Fibroblast of skin of abdomen (primary cell): ENCODE results near the gene EML4.

Experiments
- DNase-seq: peaks from one replicate; pipeline ENCODE4 v3.0.0-alpha.2; 2013

Gene EML4

DNA sequence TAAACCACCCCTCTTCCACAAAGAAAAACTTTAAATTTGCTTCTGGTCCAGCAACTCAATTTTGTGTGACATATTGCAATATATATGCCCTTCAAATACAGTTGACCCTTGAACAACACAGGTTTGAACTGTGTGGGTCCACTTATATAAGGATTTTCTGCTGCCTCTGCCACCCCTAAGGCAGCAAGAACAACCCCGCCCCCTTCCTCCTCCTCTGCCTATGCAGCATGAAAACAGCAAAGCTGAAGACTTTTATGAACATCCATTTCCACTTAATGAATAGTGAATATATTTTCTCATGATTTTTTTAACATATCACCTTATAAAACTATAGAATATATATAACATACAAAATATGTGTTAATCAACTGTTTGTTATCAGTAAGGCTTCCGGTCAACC is 58.3 kb downstream of the EML4 start:
- no peak for DNase-seq

GRCh38 chr2:42228101-42228500 is 58.9 kb downstream of the EML4 start:
- no peak for DNase-seq

GRCh38 chr2:42229949-42230348 is 60.8 kb downstream of the EML4 start:
- DNase-seq, result no peak

- no peak for DNase-seq
These were observed 61.7 kb downstream of the EML4 start for GRCh38 chr2:42230891-42231290.

- no peak for DNase-seq
These were observed 62.9 kb downstream of the EML4 start for GRCh38 chr2:42232024-42232423.

DNA sequence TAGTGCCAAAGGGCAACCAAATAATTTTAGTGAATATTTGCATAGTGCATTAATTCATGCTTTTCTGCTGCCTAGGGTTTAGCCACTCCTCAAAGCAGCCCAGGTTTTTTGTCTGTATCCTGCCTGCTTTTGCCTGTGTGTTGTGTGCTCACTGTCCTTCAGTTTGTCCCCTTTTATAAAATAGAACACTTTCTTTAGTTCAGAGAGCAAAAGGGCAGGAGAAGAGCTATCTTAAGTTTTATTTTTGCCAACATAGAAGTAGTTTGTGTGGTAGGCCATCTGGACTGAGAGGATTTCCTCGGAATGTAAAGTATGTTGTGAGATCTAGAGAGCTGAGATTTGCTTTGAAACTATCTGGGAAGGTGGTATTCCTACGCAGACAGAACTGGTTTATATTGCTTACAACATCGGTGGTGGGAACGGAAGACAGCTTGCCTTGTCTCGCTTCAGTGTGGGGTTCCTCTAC is 64.9 kb downstream of the EML4 start:
- DNase-seq, result peak; percentile 77

- no peak for DNase-seq
These were observed 67.8 kb downstream of the EML4 start for GRCh38 chr2:42236911-42237310.

- no peak for DNase-seq
These were observed 69.6 kb downstream of the EML4 start for GRCh38 chr2:42238644-42239288.

GRCh38 chr2:42239289-42239661 is 70.1 kb downstream of the EML4 start:
- no peak for DNase-seq

DNA sequence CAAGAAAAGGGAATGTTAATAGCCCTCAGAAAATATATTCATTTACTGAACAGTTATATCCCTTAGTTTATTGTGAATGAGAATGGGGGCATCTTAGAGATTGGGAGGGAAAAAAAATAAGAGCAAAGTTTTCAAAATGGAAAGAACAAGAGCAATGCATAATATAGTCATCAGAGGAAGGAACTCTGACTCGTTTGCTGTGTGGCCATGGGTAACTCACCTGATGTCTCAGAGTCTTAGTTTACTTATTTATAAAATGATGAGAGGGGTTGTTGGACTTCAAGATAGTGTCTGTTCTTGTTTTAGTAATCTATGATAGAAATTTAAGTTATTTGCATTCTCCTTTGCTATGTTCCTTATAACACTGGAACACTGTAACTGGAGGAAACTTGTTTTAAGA is 70.7 kb downstream of the EML4 start:
- DNase-seq, result no peak

- no peak for DNase-seq
These were observed 72.4 kb downstream of the EML4 start for GRCh38 chr2:42241517-42241916.

DNA sequence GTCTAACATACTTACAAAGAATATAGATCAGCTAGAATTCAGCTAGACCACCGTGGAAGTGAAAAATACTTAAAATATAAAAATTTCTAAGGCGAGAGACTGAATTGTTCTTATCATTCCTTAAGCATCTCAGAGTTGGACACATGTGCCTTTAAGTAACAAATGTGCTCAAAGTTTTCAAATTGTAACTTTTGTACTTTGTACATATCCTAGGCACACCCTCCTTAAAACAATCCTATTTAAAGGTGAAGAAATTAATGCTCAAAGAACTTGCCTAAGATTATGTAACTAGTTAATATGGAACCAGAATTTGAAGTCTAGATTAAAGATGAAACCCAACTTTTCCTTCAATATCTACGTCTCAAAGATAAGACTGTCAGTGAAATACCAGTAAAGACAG is 74.1 kb downstream of the EML4 start:
- no peak for DNase-seq

- no peak for DNase-seq
These were observed 75.4 kb downstream of the EML4 start for GRCh38 chr2:42244520-42244919.

DNA sequence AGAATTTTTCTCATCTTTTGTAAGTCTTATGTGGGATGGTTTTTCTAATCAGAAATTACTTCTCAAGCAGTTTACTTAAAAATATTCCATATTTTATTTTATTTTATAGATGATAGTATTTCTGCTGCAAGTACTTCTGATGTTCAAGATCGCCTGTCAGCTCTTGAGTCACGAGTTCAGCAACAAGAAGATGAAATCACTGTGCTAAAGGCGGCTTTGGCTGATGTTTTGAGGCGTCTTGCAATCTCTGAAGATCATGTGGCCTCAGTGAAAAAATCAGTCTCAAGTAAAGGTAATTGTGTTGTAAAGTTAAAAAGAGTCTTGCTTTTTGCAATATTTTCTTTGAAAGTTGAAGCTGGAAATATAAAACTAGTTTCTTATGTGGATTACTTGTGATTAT is 76.2 kb downstream of the EML4 start:
- DNase-seq, result no peak

DNA sequence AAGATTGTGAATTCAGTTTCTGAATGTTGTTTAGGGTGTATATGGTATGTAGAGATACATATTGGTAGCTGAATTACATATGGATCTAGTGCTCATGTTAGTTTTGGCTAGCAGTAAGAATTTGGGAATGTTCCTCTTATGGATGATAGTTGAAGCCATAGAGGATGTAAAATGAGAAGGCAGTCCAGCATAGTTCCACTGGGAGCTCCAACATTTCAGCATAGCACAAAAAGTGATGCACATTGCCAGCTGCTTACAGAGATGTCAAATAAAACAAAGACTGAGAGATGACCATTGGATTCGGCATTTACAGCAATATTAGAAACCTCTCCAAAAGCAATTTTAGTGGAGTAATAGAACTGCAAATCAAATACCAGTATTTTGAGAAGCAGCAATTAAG is 77.4 kb downstream of the EML4 start:
- DNase-seq, result no peak

DNA sequence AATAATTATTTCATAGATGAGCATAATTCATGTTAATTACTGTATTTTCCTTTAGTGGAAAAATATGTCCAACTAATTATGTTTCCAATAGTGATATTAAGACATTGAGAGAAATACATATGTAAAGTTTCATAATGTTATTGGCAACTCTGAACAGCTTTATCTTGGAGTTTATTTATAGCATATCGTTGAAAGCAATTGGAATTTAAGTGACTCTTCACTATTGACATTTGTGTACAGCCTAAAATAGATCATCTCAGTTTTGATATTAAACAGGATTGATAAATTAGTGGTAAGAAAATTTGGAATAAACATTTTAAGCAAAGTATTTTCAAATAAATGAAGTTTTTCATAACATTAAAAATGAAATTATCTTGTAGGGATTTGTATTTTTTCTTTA is 79.7 kb downstream of the EML4 start:
- DNase-seq, result no peak

DNA sequence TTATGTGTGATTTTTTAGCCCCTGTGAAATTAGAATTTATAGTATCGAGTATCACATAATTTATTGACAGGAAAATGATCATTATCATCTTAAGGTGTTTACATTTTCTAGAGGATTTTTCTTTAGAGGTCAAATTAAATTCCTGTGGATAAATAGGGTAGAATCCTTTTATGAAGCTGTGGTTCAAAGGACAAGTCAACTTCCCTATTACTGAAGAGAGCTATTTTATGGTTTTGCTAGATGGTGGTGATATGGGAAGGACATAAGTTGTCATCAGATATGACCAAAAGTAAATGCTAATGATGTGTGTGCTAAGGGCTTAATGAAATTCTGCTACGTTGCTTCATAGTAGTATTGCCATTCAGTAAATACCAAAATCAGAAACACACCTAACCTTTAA is 80.1 kb downstream of the EML4 start:
- DNase-seq, result no peak

DNA sequence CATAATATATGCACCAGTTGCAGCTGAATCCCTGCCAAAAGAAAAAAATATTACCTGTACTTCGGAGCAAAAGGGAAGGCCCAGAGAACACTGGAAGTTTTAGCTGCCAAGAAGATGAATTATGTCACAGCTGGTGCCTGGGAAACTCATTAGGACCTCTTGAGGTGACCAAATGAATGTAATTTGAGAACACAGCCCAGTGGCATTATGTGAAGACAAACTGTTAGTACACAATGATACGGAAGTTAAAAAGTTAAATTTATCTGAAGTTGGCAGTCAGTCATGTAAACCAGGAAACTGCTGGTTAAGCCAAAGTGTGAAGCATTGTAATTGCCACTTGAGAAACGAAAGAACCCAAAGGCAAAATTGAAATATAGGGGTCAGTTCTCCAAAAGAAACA is 80.7 kb downstream of the EML4 start:
- no peak for DNase-seq

DNA sequence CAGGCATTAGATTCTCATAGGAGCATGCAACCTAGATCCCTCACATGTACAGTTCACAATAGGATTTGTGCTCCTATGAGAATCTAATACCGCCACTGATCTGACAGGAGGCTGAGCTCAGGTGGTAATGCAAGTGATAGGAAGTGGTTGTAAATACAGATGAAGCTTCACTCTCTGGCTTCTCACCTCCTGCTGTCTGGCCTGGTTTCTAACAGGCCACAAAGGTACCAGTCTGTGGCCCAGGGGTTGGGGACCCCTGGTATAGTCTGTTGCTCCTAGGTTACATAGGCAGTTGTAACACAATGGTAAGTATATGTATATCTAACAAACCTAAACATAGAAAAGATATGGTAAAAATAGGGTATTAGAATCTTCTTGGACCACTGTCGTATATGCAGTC is 81.8 kb downstream of the EML4 start:
- DNase-seq, result no peak

DNA sequence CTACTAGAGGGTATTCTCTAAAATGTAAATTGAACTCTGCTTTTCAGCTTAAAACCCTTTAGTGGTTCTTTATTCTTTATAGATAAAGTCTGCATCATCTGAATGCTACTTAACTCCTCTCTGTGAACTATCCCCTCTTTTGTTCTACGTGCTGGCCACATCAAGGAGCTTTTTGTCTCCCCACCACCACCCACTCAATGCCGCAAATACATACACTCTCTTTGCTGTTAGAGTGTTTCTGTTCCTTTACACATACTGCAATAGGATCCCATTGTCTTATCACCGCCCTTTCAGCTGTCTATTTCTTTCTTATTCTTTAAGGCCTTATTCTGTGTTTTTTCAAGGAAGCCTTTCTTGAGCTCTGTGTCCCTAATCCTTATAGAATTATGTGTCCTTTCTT is 83.3 kb downstream of the EML4 start:
- no peak for DNase-seq

DNA sequence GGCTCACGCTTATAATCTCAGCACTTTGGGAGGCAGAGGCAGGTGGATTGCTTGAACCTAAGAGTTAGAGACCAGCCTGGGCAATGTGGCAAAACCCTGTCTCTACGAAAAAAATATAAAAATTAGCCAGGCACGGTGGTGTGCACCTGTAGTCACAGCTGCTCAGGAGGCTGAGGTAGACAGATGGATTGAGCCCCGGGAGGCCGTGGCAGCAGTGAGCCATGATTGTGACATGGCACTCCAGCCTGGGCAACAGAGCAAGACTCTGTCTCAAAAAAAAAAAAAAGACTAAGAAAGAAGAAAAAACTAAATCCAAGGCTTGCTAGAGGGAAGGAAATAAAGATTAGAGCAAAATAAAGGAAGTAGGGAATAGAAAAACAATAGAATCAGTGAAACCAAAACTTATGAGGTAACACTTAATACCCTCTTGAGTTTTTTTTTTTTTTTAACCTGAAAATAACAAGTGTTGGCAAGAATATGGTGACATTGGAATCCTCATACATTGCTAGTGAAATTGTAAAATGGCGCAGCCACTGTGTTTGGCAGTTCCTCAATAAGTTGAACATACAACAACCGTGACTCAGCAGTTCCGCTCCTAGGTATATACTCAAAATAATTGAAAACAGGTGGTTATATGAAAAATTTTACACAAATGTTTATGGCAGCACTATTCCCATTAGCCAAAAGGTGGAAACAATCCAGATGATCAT is 85.2 kb downstream of the EML4 start:
- DNase-seq, result peak; percentile 27

- DNase-seq, result no peak
These were observed 87.4 kb downstream of the EML4 start for GRCh38 chr2:42256505-42256904.

GRCh38 chr2:42261518-42262195 is 92.5 kb downstream of the EML4 start:
- no peak for DNase-seq

DNA sequence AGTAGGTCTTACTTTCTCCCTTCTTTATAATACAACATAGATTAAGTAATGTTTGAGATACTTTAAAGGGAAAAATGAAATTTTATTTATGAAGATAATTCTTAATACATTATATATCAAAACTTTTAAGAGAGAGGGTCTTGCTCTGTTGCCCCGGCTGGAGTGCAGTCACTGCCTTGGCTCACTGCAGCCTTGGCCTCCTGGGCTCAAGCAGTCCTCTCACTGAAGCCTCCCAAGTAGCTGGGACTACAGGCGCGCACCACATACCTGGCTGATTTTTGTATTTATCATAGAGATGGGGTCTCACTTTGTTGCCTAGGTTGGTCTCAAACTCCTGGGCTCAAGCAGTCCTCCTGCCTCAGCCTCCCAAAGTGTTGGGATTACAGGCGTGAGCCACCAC is 97.1 kb downstream of the EML4 start:
- no peak for DNase-seq
